OCI-LY3 (cell line): ENCODE data around the gene TALDO1.

Experiments used
- H2AFZ ChIP-seq: fragments of 200-600, 300-600 bp; shearing (Covaris generic); 2 replicates; pipeline ENCODE4 v1.6.0; 2014; ENCODE audit warnings: antibody characterized with exemption, low read depth, low read length
- H3K27ac ChIP-seq: fragments of 200-600, 300-600 bp; sonication (generic); 2 replicates; pipeline ENCODE4 v1.5.1; 2014; ENCODE audit warnings: mild to moderate bottlenecking, low read length, moderate library complexity, mixed read lengths
- H3K27me3 ChIP-seq: fragments of 200-600, 300-600 bp; sonication (generic); 2 replicates; pipeline ENCODE4 v1.6.1; 2014; ENCODE audit warnings: low read depth, low read length, mixed read lengths
- H3K36me3 ChIP-seq: fragments of 200-600, 300-600 bp; sonication (generic); replicated peaks from 2 replicates; pipeline ENCODE3; 2014; ENCODE audit warnings: low read depth, low read length, mixed read lengths
- H3K4me1 ChIP-seq: fragments of 300-600, 200-600 bp; sonication (generic); 2 replicates; pipeline ENCODE4 v1.6.1; 2014; ENCODE audit warnings: low read length, mixed read lengths
- H3K4me2 ChIP-seq: fragments of 200-600, 300-600 bp; sonication (generic); 2 replicates; pipeline ENCODE4 v1.6.1; 2014; ENCODE audit warnings: low read length, mixed read lengths
- H3K4me3 ChIP-seq: fragments of 300-600, 200-600 bp; sonication (generic); 2 replicates; pipeline ENCODE4 v1.5.1; 2014; ENCODE audit warnings: antibody characterized with exemption, mild to moderate bottlenecking, low read length, moderate library complexity
- H3K79me2 ChIP-seq: fragments of 300-600, 200-600 bp; shearing (Covaris generic); 2 replicates; pipeline ENCODE4 v1.6.1; 2014; ENCODE audit warnings: mild to moderate bottlenecking, low read length, mixed read lengths
- H3K9ac ChIP-seq: fragments of 300-600, 200-600 bp; shearing (Covaris generic); 2 replicates; pipeline ENCODE4 v1.6.0; 2014; ENCODE audit warnings: mild to moderate bottlenecking, low read length, moderate library complexity
- H3K9me3 ChIP-seq: fragments of 200-600, 300-600 bp; shearing (Covaris generic); 2 replicates; pipeline ENCODE4 v1.6.1; 2014; ENCODE audit warnings: low read length, mixed read lengths; ENCODE audit not compliant: insufficient read depth
- H4K20me1 ChIP-seq: fragments of 200-600, 300-600 bp; sonication (generic); 2 replicates; pipeline ENCODE4 v1.6.1; 2016; ENCODE audit warnings: low read length, mixed read lengths; ENCODE audit not compliant: insufficient read depth
- EZH2phosphoT487 ChIP-seq: fragments of 200-600 bp; shearing (Covaris generic); IDR thresholded peaks from 2 replicates; pipeline ENCODE4 v1.6.1; 2018; ENCODE audit warnings: antibody characterized with exemption, mixed run types, low read depth
- TF ChIP-seq, protein P1 (sequence below): fragments of 200-600, 300-600 bp; sonication (generic); IDR thresholded peaks from 2 replicates; pipeline ENCODE4 v1.5.1; 2014; ENCODE audit warnings: antibody characterized with exemption, low read length, low read depth

The TALDO1 gene

DNA sequence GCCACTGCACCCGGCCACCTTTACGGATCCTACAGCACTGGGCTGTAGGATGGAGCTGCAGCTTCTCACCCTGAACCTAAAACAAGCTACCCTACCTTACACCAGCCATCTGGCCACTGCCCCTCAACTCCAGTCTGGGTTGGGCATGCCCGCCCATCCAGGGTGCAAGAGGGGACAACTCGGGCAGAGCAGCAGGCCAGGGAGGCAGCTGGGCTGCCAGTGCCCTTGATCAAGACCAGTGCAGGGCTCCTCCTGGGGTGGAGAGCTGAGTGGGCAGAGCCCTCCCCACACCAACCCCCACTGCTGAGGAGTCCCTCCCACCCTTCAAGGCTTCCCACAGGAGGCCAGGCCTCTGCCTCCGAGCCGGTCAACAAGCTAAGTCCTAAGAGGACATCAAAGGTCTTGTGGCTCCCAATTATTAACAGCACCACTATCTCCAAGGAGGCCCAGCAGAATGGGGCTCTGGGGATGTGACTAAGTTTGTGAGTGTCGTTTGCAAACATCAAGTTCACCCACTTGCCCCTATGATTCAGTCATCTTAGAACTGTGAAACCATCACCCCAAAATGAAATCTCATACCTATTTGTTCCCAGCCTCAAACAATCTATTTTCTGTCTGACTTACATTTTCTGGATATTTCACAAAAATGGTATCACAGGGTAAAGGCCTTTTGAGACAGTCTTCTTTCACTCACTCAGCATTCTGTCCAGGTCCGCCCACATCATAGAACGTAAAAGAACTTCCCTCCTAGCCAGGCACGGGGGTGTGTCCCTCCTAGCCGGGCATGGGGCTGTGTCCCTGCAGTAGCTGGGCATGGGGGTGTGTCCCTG, 19.1 kb downstream of the TALDO1 start:
- H3K4me2 ChIP-seq = no peak overlapping the region
- TF ChIP-seq EZH2phosphoT487 = no peak
- TF ChIP-seq, protein P1, sequence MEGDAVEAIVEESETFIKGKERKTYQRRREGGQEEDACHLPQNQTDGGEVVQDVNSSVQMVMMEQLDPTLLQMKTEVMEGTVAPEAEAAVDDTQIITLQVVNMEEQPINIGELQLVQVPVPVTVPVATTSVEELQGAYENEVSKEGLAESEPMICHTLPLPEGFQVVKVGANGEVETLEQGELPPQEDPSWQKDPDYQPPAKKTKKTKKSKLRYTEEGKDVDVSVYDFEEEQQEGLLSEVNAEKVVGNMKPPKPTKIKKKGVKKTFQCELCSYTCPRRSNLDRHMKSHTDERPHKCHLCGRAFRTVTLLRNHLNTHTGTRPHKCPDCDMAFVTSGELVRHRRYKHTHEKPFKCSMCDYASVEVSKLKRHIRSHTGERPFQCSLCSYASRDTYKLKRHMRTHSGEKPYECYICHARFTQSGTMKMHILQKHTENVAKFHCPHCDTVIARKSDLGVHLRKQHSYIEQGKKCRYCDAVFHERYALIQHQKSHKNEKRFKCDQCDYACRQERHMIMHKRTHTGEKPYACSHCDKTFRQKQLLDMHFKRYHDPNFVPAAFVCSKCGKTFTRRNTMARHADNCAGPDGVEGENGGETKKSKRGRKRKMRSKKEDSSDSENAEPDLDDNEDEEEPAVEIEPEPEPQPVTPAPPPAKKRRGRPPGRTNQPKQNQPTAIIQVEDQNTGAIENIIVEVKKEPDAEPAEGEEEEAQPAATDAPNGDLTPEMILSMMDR = no peak
- no peak overlapping the region for H3K4me3 ChIP-seq
- H3K9ac ChIP-seq = no peak overlapping the region
- no peak overlapping the region for H3K27ac ChIP-seq
- H3K9me3 ChIP-seq = no peaks in the 10 kb centered on the region
- H3K4me1 ChIP-seq = no peaks in the 10 kb centered on the region
- peaks cover 24% of the 10 kb centered on the region for H4K20me1 ChIP-seq
- peaks cover 48% of the 10 kb centered on the region for H3K36me3 ChIP-seq
- H2AFZ ChIP-seq = no peak overlapping the region
- H3K79me2 ChIP-seq = peaks cover 9% of the 10 kb centered on the region; the same call in 1 of the 2 replicates
- H3K27me3 ChIP-seq = no peaks in the 10 kb centered on the region

DNA sequence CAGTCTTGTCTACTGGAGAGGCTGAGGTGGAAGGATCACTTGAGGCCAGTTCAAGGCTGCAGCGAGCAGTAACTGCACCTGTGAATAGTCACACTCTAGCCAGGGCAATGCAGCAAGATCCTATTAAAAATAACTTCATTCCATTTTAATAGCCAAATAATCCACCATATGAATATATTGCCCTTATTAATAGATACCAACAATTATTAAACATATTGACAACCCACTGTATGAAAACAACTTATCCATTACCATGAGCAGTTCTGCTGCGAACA, 19.6 kb downstream of the TALDO1 start:
- H3K9ac ChIP-seq = no peak overlapping the region
- no peak overlapping the region for H2AFZ ChIP-seq
- no peaks in the 10 kb centered on the region for H3K27me3 ChIP-seq
- H3K27ac ChIP-seq = no peak overlapping the region
- no peaks in the 10 kb centered on the region for H3K9me3 ChIP-seq
- H4K20me1 ChIP-seq = peaks cover 24% of the 10 kb centered on the region
- peaks cover 53% of the 10 kb centered on the region for H3K36me3 ChIP-seq
- H3K4me2 ChIP-seq = no peak overlapping the region
- no peaks in the 10 kb centered on the region for H3K4me1 ChIP-seq
- H3K79me2 ChIP-seq = peaks cover 15% of the 10 kb centered on the region; the same call in 1 of the 2 replicates
- TF ChIP-seq EZH2phosphoT487 = no peak
- TF ChIP-seq, protein P1 = no peak
- H3K4me3 ChIP-seq = no peak overlapping the region

DNA sequence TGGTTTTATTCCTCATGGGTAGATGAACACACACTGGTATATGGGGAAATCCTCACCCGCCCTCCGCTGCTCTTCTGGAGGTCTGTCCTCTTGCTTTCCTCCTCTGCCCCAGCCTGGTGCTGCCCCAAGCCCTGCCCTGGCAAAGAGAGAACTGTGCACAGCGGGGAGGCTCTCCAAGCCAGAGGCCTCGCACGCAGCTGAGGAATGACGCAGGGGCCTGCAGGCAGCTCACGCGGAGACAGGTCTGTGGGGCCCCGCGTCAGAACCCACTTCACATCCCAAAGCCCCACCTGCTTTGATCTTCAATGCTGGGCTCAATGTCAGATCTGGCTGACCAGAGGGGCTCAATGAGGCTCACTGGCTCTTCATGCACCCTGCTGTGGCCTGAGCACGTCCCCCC, 20.0 kb downstream of the TALDO1 start:
- peaks cover 51% of the 10 kb centered on the region for H3K36me3 ChIP-seq
- peaks cover 22% of the 10 kb centered on the region for H4K20me1 ChIP-seq
- no peaks in the 10 kb centered on the region for H3K27me3 ChIP-seq
- H3K4me2 ChIP-seq = no peak overlapping the region
- TF ChIP-seq, protein P1 = no peak
- TF ChIP-seq EZH2phosphoT487 = no peak
- no peaks in the 10 kb centered on the region for H3K9me3 ChIP-seq
- H3K27ac ChIP-seq = no peak overlapping the region
- no peak overlapping the region for H3K9ac ChIP-seq
- no peaks in the 10 kb centered on the region for H3K4me1 ChIP-seq
- no peak overlapping the region for H3K4me3 ChIP-seq
- peaks cover 16% of the 10 kb centered on the region; the same call in 1 of the 2 replicates for H3K79me2 ChIP-seq
- no peak overlapping the region for H2AFZ ChIP-seq

DNA sequence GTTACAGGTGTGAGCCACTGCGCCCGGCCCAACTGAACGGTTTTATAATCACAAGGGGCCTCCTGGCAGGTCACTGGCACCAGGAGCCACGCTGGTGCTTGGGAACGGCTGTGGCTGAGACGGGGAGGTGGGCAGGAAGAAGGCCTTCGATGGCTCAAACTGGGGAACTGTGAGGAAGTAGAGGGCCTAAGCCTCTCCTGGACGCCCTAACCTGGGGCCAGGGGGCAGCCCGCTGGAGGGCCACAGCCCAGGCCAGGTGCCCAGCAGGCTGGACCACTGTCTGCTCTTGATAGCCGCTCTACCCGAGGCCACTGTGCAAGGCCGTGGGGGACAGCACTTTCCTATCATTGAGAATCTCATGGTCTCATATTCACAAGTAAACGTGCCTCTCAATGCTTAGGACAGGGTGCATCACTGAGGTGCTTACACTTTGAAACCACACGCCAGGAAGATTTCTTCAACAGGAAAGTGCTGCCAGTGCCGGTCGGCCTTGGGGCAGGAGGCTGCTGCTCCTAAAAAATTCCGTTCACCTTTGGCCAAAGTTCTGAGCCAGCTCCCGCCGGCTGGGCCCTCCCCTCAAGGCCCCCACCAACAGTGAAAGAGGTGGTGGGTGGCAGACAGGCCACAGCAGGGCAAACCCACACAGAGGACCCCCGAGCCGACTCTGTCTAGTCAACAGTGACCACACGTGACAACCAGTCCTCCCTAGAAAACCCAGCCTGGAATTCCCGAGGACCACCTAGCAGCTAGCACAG, 22.8 kb downstream of the TALDO1 start:
- Histone ChIP-seq H4K20me1 (peaks cover 24% of the 10 kb centered on the region), H3K4me1 (peaks cover 3% of the 10 kb centered on the region; the same call in 1 of the 2 replicates), H3K27ac (no peak overlapping the region), H3K36me3 (peaks cover 41% of the 10 kb centered on the region), H2AFZ (no peak overlapping the region), H3K27me3 (no peaks in the 10 kb centered on the region), H3K4me3 (no peak overlapping the region), H3K9ac (no peak overlapping the region), H3K79me2 (peaks cover 45% of the 10 kb centered on the region), H3K4me2 (no peak overlapping the region), H3K9me3 (no peaks in the 10 kb centered on the region)
- TF ChIP-seq EZH2phosphoT487 = no peak
- TF ChIP-seq, protein P1 = no peak
